A549 treated with CpdA at 1 μM for 4 hours (cell line): ENCODE measurements around the gene FABP1. TPM values are rescaled to one million over a fixed set of nuclear protein-coding genes. Genes with fewer than 3 reads are reported as not detected.

Experiments used
- total RNA-seq: library from RNA; stranded (reverse); fragments of 200-300 nt; extraction: Qiagen RNA extraction; gene quantifications from 5 replicates; pipeline ENCODE4 v1.2.3, GENCODE V29; 2022; ENCODE audit warnings: low read depth

Gene FABP1
- 0.51 TPM in 1 of 5 replicates, not detected in the others for total RNA-seq

GRCh38 chr2:88127888-88128653 lies at the start of gene FABP1:
Gene FABP1 (minus strand): TSS chr2:88128062. CDS start chr2:88128017, 45 bp downstream.

Other genes starting within 250 kb of the FABP1 start
- gene RNU2-63P, start 111.5 kb downstream of the FABP1 start, total RNA-seq = not detected in 5 replicates
- 12.4 to 15.3 TPM (median 13.0 TPM) in 5 replicates for gene KRCC1, start 72.3 kb downstream of the FABP1 start, total RNA-seq
- gene SMYD1, start 60.2 kb downstream of the FABP1 start, total RNA-seq = not detected in 5 replicates
- not detected in 5 replicates for gene THNSL2, start 42.3 kb upstream of the FABP1 start, total RNA-seq